Panc1 (cell line): Measurements from ENCODE around the gene RASD1. TPM values are rescaled to one million over a fixed set of nuclear protein-coding genes. Genes with fewer than 3 reads are reported as not detected.
A peak's percentile ranks its signal among the peaks of the same experiment; 100 is the strongest.

ENCODE experiments used
- ATAC-seq: fragments of 200-7000 bp; cut with Tn5 transposase; 2 replicates; pipeline ENCODE4 v1.9.1; 2020; ENCODE audit warnings: mild to moderate bottlenecking, moderate library complexity
- BruUV-seq: library from RNA; stranded (reverse); fragments of 400-500 nt; replicated peaks from 2 replicates; lab custom pipeline; 2021; lab: Mats Ljungman, UMichigan
- CTCF ChIA-PET: fragments of 300-600 bp; sonication (Branson Sonifier 250); formaldehyde crosslinking; loops from one replicate; lab custom pipeline; 2022; ENCODE audit warnings: antibody characterized with exemption; lab: Charles Lee
- POLR2A ChIA-PET: fragments of 300-600 bp; sonication (Branson Sonifier 250); formaldehyde crosslinking; loops from one replicate; lab custom pipeline; 2022; ENCODE audit warnings: antibody characterized with exemption; lab: Charles Lee
- DNase-seq: peaks from one replicate; pipeline ENCODE4 v3.0.0-alpha.2; 2010; ENCODE audit warnings: low read depth, low spot score
- H3K27ac ChIP-seq: 2 replicates; pipeline ENCODE4 v1.5.1; 2011; ENCODE audit warnings: mild to moderate bottlenecking, low read length, inconsistent platforms
- H3K27me3 ChIP-seq: fragments of 200-500 bp; sonication (Bioruptor generic); 2 replicates; pipeline ENCODE4 v1.6.0; 2014; ENCODE audit warnings: low read length, inconsistent platforms; ENCODE audit not compliant: control insufficient read depth, insufficient read depth
- H3K36me3 ChIP-seq: fragments of 200-500 bp; sonication (Bioruptor generic); 2 replicates; pipeline ENCODE4 v1.5.1; 2014; ENCODE audit warnings: inconsistent platforms, mild to moderate bottlenecking, low read length, moderate library complexity; ENCODE audit not compliant: control insufficient read depth, insufficient read depth
- H3K4me1 ChIP-seq: 2 replicates; pipeline ENCODE4 v1.5.1; 2011; ENCODE audit warnings: inconsistent platforms, mild to moderate bottlenecking, low read length, moderate library complexity; ENCODE audit not compliant: control insufficient read depth, insufficient read depth
- H3K4me3 ChIP-seq, 2 experiments: 2 replicates each; pipeline ENCODE4 v1.5.1; 2011 to 2012; ENCODE audit warnings: low read depth in 2 of 2, low read length in 2 of 2, mild to moderate bottlenecking in 2 of 2, inconsistent platforms in 1 of 2, moderate library complexity in 1 of 2
- H3K9me3 ChIP-seq: fragments of 200-500 bp; sonication (Bioruptor generic); 2 replicates; pipeline ENCODE4 v1.5.1; 2014; ENCODE audit warnings: low read depth, mild to moderate bottlenecking, inconsistent platforms, low read length, moderate library complexity; ENCODE audit not compliant: control insufficient read depth, insufficient read depth
- POLR2AphosphoS5 ChIP-seq: IDR thresholded peaks from 2 replicates; pipeline ENCODE4 v1.6.1; 2012; ENCODE audit warnings: mild to moderate bottlenecking, low read depth, low read length, moderate library complexity
- SIN3A ChIP-seq: IDR thresholded peaks from 2 replicates; pipeline ENCODE4 v1.6.1; 2012; ENCODE audit warnings: low read depth, mild to moderate bottlenecking, low read length, moderate library complexity, borderline replicate concordance; ENCODE audit not compliant: insufficient read depth
- TCF7L2 ChIP-seq: IDR thresholded peaks from 2 replicates; pipeline ENCODE4 v1.6.1; 2011; ENCODE audit warnings: mild to moderate bottlenecking, low read depth, low read length, inconsistent platforms
- in situ Hi-C: cut with HindIII; loops from 2 replicates; pipeline ENCODE4 v1.10.0; 2016; ENCODE audit warnings: low sequenced_read_pairs, low pct_unique_long_range_greater_than_20kb
- intact Hi-C: fragments of 100-400 bp; cut with micrococcal nuclease; formaldehyde crosslinking; loops from one replicate; pipeline ENCODE4 v1.10.0; 2022; ENCODE audit not compliant: unreplicated experiment
- total RNA-seq: library from RNA; stranded (reverse); gene quantifications from one replicate; pipeline ENCODE4 v1.2.1, GENCODE V29; 2021; ENCODE audit not compliant: unreplicated experiment
- TF ChIP-seq, protein P1 (sequence below), 2 experiments: IDR thresholded peaks; 2 replicates each; pipeline ENCODE4 v1.6.1; 2011 to 2012; ENCODE audit warnings: low read depth in 2 of 2, control low read depth in 1 of 2, low read length in 1 of 2, mild to moderate bottlenecking in 1 of 2, moderate library complexity in 1 of 2; ENCODE audit not compliant: insufficient read depth in 1 of 2
- TF ChIP-seq, protein P2 (sequence below): fragments of 450-650 bp; IDR thresholded peaks from 2 replicates; pipeline ENCODE4 v1.5.1; 2017; ENCODE audit warnings: mild to moderate bottlenecking

Gene RASD1
- total RNA-seq, 1 experiment from 2014 or later: 1.7 TPM

DNA sequence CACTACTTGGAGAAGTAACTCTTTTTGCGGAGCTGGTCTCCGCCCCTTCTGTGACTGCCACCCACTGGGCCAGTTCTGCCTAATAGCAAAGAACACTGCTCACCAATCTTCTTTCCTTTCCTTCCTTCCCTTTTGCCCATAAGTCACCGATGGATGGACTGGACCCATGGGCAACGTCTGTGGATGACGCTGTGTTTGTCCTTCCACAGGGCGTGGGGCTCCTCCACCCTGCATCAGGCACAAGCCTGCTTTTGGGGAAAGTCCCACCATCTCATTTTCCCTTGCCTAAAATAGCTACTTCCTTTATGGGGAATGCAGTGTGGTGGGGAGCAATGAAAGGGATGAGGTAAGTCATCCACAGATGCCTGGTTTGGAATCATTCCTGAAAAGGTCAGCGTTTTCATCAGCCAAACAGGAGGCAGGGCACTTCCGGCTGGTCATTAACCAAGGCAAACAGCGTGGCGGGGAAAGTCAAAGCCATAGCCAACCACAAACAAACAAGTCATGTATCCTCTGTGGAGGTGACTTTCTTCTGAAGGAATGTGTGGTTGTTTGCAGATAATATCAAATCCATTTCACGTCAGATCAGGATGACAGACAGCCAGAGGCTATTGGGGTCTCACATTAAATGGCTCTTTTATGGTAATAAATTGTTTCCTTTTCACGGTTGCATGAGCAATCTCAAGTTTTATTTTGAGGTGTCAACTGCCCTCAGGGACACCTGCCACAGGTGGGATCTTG is 50.1 kb downstream of the RASD1 start:
- peak overlapping the region in 1 of 2 experiments; percentile 29; a peak in 2 of 4 replicates for H3K4me3 ChIP-seq
- peak; percentile 92 for ATAC-seq
- no peaks in the 10 kb centered on the region for H3K9me3 ChIP-seq
- ChIA-PET CTCF (interaction anchor here (0.7 kb wide), 1 partner anchor 103 kb away, joined by 3 read pairs; no protein-coding TSS in a partner anchor), POLR2A (no interaction called here)
- TF ChIP-seq POLR2AphosphoS5 (peak; percentile 73; the same call in 1 of the 2 replicates), TCF7L2 (peak; percentile 99), SIN3A (no peak)
- TF ChIP-seq, protein P1, sequence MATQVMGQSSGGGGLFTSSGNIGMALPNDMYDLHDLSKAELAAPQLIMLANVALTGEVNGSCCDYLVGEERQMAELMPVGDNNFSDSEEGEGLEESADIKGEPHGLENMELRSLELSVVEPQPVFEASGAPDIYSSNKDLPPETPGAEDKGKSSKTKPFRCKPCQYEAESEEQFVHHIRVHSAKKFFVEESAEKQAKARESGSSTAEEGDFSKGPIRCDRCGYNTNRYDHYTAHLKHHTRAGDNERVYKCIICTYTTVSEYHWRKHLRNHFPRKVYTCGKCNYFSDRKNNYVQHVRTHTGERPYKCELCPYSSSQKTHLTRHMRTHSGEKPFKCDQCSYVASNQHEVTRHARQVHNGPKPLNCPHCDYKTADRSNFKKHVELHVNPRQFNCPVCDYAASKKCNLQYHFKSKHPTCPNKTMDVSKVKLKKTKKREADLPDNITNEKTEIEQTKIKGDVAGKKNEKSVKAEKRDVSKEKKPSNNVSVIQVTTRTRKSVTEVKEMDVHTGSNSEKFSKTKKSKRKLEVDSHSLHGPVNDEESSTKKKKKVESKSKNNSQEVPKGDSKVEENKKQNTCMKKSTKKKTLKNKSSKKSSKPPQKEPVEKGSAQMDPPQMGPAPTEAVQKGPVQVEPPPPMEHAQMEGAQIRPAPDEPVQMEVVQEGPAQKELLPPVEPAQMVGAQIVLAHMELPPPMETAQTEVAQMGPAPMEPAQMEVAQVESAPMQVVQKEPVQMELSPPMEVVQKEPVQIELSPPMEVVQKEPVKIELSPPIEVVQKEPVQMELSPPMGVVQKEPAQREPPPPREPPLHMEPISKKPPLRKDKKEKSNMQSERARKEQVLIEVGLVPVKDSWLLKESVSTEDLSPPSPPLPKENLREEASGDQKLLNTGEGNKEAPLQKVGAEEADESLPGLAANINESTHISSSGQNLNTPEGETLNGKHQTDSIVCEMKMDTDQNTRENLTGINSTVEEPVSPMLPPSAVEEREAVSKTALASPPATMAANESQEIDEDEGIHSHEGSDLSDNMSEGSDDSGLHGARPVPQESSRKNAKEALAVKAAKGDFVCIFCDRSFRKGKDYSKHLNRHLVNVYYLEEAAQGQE (IDR thresholded peaks at IDR 0.05; ENCODE audit: insufficient read depth in 1 of 2, low read depth in 2 of 2, low read length in 1 of 2): no peak
- TF ChIP-seq, protein P2, sequence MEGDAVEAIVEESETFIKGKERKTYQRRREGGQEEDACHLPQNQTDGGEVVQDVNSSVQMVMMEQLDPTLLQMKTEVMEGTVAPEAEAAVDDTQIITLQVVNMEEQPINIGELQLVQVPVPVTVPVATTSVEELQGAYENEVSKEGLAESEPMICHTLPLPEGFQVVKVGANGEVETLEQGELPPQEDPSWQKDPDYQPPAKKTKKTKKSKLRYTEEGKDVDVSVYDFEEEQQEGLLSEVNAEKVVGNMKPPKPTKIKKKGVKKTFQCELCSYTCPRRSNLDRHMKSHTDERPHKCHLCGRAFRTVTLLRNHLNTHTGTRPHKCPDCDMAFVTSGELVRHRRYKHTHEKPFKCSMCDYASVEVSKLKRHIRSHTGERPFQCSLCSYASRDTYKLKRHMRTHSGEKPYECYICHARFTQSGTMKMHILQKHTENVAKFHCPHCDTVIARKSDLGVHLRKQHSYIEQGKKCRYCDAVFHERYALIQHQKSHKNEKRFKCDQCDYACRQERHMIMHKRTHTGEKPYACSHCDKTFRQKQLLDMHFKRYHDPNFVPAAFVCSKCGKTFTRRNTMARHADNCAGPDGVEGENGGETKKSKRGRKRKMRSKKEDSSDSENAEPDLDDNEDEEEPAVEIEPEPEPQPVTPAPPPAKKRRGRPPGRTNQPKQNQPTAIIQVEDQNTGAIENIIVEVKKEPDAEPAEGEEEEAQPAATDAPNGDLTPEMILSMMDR: no peak
- BruUV-seq: no TSS peak
- intact Hi-C loops: no loop called here
- H3K36me3 ChIP-seq: no peaks in the 10 kb centered on the region
- peaks cover 13% of the 10 kb centered on the region for H3K4me1 ChIP-seq
- H3K27ac ChIP-seq: peak overlapping the region; percentile 44; the same call in 1 of the 2 replicates
- H3K27me3 ChIP-seq: no peaks in the 10 kb centered on the region
- peak; percentile 98 for DNase-seq
- in situ Hi-C loops: no loop called here

DNA sequence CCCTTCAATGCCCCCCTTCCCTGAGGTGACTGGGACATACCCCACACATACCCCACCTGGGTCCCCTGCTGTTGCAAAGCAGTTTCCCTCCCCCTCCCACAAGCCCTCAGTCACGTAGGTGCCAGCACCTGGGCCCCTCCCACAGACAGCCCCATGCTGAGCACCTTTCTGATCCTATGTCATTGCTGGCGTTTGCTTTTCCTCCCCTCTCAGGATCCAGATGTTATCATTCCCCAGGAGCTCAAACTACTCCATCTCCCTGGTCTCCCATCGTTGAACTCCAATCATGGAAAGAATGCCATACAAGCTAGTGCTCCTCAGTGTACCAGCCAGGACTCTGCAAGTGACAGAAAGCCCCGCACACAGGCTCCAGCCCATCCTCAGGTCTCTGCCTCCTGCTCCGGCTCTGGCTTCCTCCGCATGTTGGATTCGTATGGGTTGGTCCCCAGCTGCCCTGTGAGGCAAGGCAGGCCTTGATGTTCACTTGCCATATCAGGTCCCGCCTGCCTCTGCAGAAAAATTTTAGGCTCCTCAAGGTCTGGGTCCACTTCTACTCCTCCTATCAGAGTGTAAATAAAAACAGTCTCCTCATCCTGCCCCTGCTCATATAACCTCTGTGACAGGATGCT is 50.8 kb downstream of the RASD1 start:
- no TSS peak for BruUV-seq
- DNase-seq (no peak), ATAC-seq (no peak; the same call in 1 of the 2 replicates)
- peak overlapping the region in 1 of 2 experiments; percentile 29; a peak in 2 of 4 replicates for H3K4me3 ChIP-seq
- peaks cover 13% of the 10 kb centered on the region for H3K4me1 ChIP-seq
- CTCF ChIA-PET: interaction anchor here (0.7 kb wide), 1 partner anchor 102 kb away, joined by 3 read pairs; no protein-coding TSS in a partner anchor
- peak overlapping the region; percentile 34; the same call in 1 of the 2 replicates for H3K27ac ChIP-seq
- TF ChIP-seq TCF7L2 (no peak), SIN3A (no peak), POLR2AphosphoS5 (no peak)
- TF ChIP-seq, protein P2: no peak
- TF ChIP-seq, protein P1 (IDR thresholded peaks at IDR 0.05; ENCODE audit: insufficient read depth in 1 of 2, low read depth in 2 of 2, low read length in 1 of 2): no peak
- POLR2A ChIA-PET: no interaction called here
- intact Hi-C loops: no loop called here
- in situ Hi-C loops: no loop called here
- H3K27me3 ChIP-seq: no peaks in the 10 kb centered on the region
- no peaks in the 10 kb centered on the region for H3K36me3 ChIP-seq
- no peaks in the 10 kb centered on the region for H3K9me3 ChIP-seq
